Fibroblast of skin of abdomen (primary cell): ENCODE measurements around the gene PIP5KL1.

Source experiments
- DNase-seq: peaks from one replicate; pipeline ENCODE4 v3.0.0-alpha.2; 2013

The PIP5KL1 gene

DNA sequence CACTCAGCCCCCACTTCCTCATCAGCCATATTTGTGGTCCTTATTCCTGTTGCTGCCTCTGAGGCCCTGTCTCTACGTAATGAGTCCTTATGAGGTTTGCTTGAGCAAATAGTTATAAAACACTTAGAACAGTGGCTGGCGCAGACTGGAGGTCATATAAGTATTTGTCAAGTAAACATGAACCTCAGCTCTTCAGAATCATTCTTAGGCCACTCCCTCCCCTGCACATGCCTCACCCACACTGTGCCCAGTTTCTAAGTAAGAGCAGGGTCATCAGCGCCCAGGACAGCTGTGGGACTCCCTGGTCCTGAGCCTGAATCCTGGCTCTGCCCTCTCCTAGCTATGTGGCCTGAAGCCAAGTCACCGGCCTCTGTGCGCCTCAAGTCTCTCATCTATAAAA lies 17.7 kb downstream of the PIP5KL1 start:
- no peak for DNase-seq

DNA sequence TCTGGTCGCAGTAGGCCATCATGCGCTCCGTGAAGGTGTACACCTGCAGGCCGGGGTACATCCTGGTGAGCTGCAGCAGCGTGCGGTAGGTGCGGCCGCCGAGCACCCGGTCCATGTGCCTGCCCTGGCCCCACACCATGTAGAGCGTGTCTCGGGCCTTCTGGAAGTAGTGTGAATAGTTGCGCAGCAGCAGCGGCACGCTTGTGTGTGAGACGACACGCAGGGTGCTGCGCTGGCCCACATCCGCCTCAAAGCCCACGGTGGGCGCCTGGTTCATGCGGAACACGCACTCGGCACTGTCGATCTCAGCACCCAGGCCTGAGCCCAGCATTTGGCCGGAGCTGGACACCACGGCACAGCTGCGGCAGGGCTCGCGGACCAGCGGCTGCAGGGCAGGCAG lies 18.3 kb downstream of the PIP5KL1 start:
- no peak for DNase-seq

GRCh38 chr9:127910613-127911205 lies 19.9 kb downstream of the PIP5KL1 start:
- no peak for DNase-seq

- no peak for DNase-seq
Measured at GRCh38 chr9:127909839-127910273, 20.7 kb downstream of the PIP5KL1 start.

- DNase-seq: no peak
Measured at GRCh38 chr9:127908660-127908926, 22.0 kb downstream of the PIP5KL1 start.

DNA sequence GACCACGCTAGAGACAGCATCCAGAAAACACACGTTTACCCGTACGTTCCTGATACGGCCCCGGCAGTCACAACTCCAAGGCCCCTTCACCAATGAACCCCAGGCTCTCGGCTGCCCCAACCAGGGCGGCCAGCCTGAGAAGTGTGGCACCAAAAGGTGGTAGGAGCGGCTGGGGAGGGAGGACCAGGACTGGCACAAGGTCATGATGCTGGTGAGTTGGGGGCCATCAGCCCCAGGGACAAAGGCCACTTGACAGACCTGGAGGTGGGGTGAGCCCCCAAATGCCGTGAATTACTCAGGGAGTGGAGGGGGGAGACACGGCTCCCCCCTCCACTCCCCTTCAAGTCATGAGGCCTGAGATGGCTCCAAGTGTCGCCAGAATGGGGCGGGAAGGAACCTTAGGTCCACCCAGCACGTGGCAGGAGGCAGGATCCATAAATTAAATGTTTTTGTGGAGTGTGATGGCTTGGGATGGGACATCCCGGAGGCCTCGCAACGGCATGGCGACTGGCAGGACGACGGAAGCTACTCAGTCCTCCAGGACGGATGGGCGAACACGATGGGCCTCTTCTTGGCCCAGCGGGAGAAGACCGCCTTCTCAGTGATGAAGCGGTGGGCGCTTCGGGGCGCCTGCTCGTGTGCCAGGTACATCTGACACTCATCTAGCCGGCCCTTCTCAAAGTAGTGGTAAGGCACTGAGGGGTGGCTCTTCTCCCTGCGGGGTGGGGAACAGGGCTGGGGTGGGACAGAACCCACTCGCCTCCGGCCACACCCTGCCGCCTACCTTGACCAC lies 22.5 kb downstream of the PIP5KL1 start:
- no peak for DNase-seq

GRCh38 chr9:127905788-127906191 lies 24.8 kb downstream of the PIP5KL1 start:
- no peak for DNase-seq

DNA sequence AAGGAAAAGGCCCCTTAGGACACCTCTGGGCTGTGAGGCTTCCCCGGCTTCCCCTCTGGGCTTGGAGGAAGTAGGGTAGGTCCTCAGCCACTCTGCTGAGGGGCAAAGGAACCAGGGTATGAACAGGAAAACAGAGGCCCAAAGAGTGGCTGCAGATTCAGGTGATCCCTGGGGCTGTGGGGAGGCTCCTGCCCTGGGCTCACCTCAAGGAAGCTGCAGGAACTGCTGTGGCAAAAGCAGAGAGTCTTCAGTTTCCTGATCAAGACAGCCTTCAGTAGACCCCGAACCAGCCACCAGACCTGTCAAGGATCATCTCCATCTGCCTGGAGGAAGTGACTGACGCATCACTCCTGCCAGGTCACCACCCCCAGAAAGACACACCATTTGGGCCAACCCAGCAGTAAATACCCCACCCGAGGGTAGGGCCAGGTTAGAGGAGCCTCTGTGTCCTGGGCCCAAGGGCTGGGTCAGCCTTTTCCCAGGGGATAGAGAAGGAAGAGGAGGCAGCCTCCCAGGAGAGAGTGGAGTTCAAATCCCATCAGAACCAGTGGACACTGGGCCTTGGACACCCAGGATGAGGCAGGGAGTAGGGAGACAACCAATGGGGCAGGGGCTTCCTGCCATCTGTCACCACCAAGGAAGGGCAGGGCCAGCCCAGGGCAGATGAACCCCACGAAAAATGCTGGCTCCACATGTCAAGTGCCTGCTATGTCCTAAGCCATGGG lies 25.4 kb downstream of the PIP5KL1 start:
- DNase-seq: no peak

DNA sequence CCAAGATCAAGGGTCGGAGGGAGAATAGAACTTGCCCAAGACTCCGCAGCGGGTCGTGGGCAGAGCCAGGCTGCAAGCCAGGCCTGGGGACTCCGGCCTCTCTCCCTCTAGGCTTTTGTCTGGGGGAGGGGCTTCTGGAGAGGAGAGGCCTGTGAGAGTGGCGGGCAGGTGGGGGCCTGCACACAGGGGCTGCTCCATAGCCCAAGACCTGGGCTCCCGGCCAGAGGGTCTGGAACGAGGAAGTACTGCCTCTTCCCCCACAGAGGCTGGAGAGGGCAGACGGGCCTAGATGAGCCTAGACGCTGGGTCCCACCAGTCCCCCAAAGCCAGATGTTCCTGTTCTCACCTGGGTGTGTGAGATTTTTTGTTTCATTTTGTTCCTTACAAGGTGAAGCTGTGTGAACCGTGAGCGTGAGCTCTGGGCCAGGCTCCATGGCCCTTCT lies 26.0 kb downstream of the PIP5KL1 start:
- no peak for DNase-seq

DNA sequence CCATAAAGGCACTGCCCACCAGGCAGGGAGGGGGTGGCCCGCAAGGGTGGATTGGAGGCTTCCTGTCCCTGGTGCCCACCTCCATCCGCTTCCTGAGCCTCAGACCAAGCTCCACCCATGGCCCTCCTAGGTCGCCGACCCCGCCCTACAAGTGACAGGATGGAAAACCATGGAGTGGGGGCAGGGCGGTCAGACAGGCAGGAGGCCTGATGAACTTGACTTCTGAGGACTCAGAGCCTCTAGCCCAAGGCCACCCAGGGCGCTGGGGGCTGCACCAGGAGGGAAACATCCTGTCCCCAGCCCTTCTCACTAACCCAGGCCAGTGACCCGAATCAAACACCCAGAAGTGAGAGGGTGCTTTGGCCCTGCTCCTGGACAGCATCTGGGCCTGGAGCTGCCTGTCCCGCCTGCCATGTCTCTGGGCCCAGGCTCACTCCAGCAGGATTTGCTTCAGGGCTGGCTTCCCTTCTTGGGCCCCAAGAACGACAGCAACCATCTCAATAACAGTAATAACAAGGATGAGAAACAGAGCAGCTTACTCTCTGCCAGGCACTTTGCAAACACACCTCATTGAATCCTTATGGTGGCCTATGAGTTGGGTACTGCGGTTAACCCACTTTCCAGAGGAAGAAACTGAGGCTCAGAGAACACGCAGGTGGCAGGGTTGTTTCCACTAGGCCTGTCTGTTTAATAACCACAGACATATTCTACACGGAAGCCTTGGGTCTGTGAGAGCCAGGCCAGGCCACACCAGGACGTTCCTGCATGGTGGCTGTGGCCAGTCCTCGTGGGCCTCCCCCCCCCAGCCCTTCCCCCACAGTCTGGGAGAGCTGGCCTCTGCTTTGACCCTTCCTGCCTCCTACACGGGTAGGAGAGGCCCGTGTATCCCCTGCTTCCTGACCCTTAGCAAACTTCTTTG lies 26.8 kb downstream of the PIP5KL1 start:
- no peak for DNase-seq

- DNase-seq: peak; percentile 76
Measured at GRCh38 chr9:127899128-127899943, 31.2 kb downstream of the PIP5KL1 start, which contains the start of gene ST6GALNAC6. ST6GALNAC6 (minus strand) TSS chr9:127899603; CDS start chr9:127897981, 1,622 bp downstream.

DNA sequence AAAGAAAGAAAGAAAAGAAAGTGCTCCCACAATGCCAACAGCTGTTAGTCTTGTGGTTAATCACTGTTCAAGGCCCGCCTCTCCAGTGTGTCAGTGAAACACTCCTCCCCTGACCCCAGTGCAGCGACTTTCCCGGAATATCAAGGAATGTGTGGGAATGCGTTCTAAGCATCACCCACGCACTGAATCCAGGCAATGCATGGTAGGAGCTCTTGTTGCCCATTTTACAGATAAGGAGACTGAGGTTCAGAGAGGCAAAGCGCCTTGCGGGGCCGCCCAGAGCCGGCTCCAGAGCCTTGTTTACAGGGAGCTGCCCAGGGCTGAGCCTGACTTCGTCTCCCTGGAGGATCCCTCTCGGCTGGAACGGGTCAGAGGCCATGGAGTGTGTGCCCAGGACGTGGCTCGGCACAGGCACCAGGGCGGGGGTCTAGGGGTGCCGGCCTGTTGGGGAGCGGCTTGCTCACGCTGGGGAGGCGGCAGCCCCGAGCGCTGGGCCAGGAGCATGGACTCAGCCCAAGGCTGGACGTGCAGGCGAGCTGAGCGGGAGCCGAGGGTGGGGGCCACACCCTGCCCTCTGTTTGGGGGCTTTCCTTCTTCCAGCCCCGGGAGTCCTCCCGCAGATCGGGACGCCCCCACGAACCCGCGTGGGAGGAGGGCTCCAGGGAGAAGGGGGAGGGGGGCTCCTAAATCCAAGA lies 32.0 kb downstream of the PIP5KL1 start:
- DNase-seq: peak; percentile 88

DNA sequence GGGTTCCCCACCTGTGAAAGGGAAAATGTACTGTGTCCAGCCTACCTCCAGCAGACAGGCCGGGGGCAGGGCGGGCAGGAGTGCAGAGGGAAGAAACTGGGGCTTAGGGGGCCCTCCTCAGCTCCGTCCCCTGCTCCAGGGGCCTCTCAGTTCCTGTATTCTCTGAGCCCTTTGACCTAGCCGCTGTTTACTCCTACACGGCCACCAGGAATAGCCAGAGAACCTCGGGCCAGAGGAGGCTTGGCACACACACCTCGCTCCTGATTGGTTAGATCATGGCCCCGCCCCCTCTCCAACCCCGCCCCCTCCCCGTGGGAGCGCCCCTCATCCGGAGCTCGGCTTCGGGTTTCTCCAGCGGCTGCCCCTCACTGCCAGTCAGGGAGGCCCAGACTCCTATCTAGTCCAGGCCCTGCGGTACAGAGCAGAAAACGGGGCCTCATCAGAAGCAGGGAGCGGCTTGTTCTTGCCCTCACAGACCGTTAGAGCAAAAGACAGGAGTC lies 33.3 kb downstream of the PIP5KL1 start:
- DNase-seq: peak; percentile 78

- no peak for DNase-seq
Measured at GRCh38 chr9:127896395-127897192, 34.0 kb downstream of the PIP5KL1 start.

DNA sequence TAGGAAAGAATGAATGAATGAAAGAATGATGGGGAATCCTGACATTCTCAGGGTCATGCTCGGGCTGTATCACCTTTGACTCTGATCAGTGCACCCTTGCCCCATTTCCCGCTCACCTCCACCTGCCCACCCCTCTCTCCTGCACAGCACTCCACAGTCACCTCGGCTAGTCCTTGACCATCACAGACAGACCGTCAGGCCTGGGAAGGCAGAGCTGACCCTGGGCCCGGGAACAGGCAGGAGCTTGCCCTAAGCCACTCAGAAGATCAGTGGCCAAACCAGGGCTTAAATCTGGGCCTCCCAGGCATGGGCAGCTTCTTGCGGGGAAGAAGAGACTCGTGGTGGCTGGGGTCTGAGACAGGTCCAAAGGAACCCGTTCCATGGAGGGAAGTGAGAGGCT lies 34.8 kb downstream of the PIP5KL1 start:
- no peak for DNase-seq

GRCh38 chr9:127893392-127893791 lies 37.2 kb downstream of the PIP5KL1 start:
- no peak for DNase-seq

GRCh38 chr9:127892831-127893230 lies 37.7 kb downstream of the PIP5KL1 start:
- no peak for DNase-seq

GRCh38 chr9:127890053-127890452 lies 40.5 kb downstream of the PIP5KL1 start:
- no peak for DNase-seq

DNA sequence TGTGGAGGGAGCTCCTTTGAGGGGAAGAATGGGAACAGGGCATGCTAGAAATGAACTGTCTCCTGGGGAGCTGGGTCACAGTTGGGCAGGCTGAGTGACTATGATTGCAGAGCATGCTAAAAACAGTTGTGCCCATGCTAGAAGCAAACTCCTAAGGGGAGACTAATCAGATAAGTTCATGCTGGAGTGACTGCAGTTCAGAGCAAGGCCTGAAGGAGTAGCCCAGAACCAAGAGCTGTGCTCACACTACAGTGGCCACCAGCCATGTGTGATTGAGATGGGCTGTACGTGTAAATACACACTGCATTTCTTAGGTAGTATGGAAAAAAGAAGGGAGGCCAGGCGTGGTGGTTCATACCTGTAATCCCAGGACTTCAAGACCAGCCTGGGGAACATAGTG lies 42.8 kb downstream of the PIP5KL1 start:
- no peak for DNase-seq

GRCh38 chr9:127886401-127886972 lies 44.1 kb downstream of the PIP5KL1 start:
- no peak for DNase-seq
